Caco-2 (cell line): ENCODE results near the gene TOMT. TPM values are rescaled to one million over a fixed set of nuclear protein-coding genes. Genes with fewer than 3 reads are reported as not detected.

Experiments used
- BruUV-seq: library from RNA; stranded (reverse); fragments of 400-500 nt; replicated peaks from 2 replicates; lab custom pipeline; 2021; lab: Mats Ljungman, UMichigan
- CTCF ChIA-PET: fragments of 300-600 bp; sonication (Branson Sonifier 250); formaldehyde crosslinking; loops from one replicate; lab custom pipeline; 2022; ENCODE audit warnings: antibody characterized with exemption; lab: Charles Lee
- POLR2A ChIA-PET: fragments of 300-600 bp; sonication (Branson Sonifier 250); formaldehyde crosslinking; loops from one replicate; lab custom pipeline; 2022; ENCODE audit warnings: antibody characterized with exemption; lab: Charles Lee
- DNase-seq, 2 experiments: peaks; one replicate each; pipeline versions ENCODE4 v3.0.0 to v3.0.0-alpha.2; 2020 to 2022
- H3K27me3 ChIP-seq: replicated peaks from 2 replicates; pipeline ENCODE4 v1.6.0; 2011; ENCODE audit warnings: low read length; ENCODE audit not compliant: control insufficient read depth, insufficient read depth
- H3K36me3 ChIP-seq: 2 replicates; pipeline ENCODE4 v1.5.1; 2011; ENCODE audit warnings: low read length; ENCODE audit not compliant: control insufficient read depth, insufficient read depth
- H3K4me1 ChIP-seq: fragments of 250-450 bp; sonication (Bioruptor Pico); 2 replicates; pipeline ENCODE4 v1.5.1; 2020; ENCODE audit warnings: mild to moderate bottlenecking
- H3K4me3 ChIP-seq: 2 replicates; pipeline ENCODE4 v1.5.1; 2011; ENCODE audit warnings: low read depth, mild to moderate bottlenecking, control low read depth, low read length
- H3K9me3 ChIP-seq: fragments of 250-450 bp; sonication (Bioruptor Pico); 2 replicates; pipeline ENCODE4 v1.5.1; 2020; ENCODE audit warnings: mild to moderate bottlenecking, moderate library complexity
- H3K27ac Mint-ChIP-seq: one replicate; pipeline ENCODE4 v1.8.0; 2022; ENCODE audit warnings: mixed read lengths; ENCODE audit not compliant: unreplicated experiment
- H3K27me3 Mint-ChIP-seq: one replicate; pipeline ENCODE4 v1.8.0; 2022; ENCODE audit warnings: mixed read lengths; ENCODE audit not compliant: insufficient read depth, unreplicated experiment
- H3K36me3 Mint-ChIP-seq: one replicate; pipeline ENCODE4 v1.8.0; 2022; ENCODE audit warnings: mild to moderate bottlenecking, mixed read lengths; ENCODE audit not compliant: insufficient read depth, unreplicated experiment
- H3K4me1 Mint-ChIP-seq: one replicate; pipeline ENCODE4 v1.8.0; 2022; ENCODE audit warnings: low read depth, mixed read lengths; ENCODE audit not compliant: unreplicated experiment
- H3K4me3 Mint-ChIP-seq: one replicate; pipeline ENCODE4 v1.8.0; 2022; ENCODE audit warnings: mild to moderate bottlenecking, moderate library complexity, mixed read lengths; ENCODE audit not compliant: unreplicated experiment
- H3K9me3 Mint-ChIP-seq: one replicate; pipeline ENCODE4 v1.8.0; 2022; ENCODE audit warnings: mixed read lengths; ENCODE audit not compliant: unreplicated experiment
- intact Hi-C: fragments of 100-400 bp; cut with micrococcal nuclease; formaldehyde crosslinking; loops from one replicate; pipeline ENCODE4 v1.10.0; 2022; ENCODE audit not compliant: unreplicated experiment
- total RNA-seq: library from RNA; stranded (reverse); gene quantifications from 2 replicates; pipeline ENCODE4 v1.2.3, GENCODE V29; 2022
- TF ChIP-seq, protein P1 (sequence below), 2 experiments: fragments of 200-600 bp in 1 of 2; IDR thresholded peaks; 1 replicate in 1 of 2; 2 replicates in 1 of 2; pipeline versions ENCODE4 v1.5.1 to v1.8.0; 2011 to 2022; ENCODE audit warnings: antibody characterized with exemption in 1 of 2, control low read depth in 1 of 2, inconsistent platforms in 1 of 2, low read depth in 1 of 2, low read length in 1 of 2, mild to moderate bottlenecking in 1 of 2, moderate library complexity in 1 of 2; ENCODE audit not compliant: insufficient read depth in 1 of 2, severe bottlenecking in 1 of 2, unreplicated experiment in 1 of 2

The TOMT gene
- total RNA-seq, 1 experiment from 2014 or later: not detected

DNA sequence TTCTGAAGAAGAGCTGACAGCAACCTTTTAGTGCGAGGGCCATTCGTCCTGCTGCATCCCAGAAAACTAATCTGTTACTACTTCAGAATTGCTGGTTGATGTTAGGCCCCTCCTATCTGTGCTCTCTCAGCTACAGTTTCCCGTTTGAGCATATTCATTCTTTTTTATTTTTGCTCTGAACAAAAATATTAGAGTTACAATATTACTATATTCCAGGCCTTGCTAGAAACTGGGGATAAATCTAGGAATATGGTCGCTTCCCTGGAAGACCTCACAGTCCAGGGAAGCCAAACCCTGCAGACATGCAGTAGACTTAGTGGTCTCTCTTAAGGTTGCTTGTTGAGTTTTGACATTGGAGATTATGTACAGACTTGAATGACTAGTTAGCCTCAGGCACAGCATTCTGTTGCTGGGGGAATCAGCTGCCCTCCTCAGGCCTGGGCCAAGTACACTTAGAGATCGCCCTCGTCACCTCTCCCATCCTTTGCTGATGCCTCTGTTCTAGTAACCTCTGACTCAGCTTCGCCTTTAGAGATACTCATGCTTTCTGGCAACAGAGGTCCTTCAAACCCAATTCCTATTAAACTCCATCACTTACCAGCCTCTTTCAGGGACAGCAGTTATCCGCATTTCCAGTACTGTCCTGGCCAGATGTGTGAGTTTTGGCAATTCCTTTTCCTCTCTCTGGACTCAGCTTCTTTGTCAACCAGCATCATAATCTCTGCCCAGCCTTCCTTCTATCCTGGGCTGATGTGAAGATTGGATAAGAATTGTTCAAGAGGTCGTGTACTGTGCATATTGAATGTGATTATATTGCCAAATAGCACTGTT, 7.5 kb downstream of the TOMT start:
- POLR2A ChIA-PET: interaction anchor here (0.5 to 1.8 kb wide), 19 partner anchors 9 to 673 kb away, joined by 3 to 15 read pairs (median 4); partner anchors contain the start of genes FOLR1 and NADSYN1
- Mint-ChIP-seq H3K27me3 (no peaks in the 10 kb centered on the region), H3K36me3 (peaks cover 20% of the 10 kb centered on the region), H3K27ac (peak overlapping the region; percentile 100), H3K9me3 (no peaks in the 10 kb centered on the region), H3K4me3 (peak overlapping the region; percentile 94), H3K4me1 (no peaks in the 10 kb centered on the region)
- H3K9me3 ChIP-seq: no peaks in the 10 kb centered on the region
- BruUV-seq: TSS peak; percentile 100
- TF ChIP-seq, protein P1, sequence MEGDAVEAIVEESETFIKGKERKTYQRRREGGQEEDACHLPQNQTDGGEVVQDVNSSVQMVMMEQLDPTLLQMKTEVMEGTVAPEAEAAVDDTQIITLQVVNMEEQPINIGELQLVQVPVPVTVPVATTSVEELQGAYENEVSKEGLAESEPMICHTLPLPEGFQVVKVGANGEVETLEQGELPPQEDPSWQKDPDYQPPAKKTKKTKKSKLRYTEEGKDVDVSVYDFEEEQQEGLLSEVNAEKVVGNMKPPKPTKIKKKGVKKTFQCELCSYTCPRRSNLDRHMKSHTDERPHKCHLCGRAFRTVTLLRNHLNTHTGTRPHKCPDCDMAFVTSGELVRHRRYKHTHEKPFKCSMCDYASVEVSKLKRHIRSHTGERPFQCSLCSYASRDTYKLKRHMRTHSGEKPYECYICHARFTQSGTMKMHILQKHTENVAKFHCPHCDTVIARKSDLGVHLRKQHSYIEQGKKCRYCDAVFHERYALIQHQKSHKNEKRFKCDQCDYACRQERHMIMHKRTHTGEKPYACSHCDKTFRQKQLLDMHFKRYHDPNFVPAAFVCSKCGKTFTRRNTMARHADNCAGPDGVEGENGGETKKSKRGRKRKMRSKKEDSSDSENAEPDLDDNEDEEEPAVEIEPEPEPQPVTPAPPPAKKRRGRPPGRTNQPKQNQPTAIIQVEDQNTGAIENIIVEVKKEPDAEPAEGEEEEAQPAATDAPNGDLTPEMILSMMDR (IDR thresholded peaks at IDR 0.05; ENCODE audit: insufficient read depth in 1 of 2, low read depth in 1 of 2, low read length in 1 of 2, severe bottlenecking in 1 of 2, unreplicated experiment in 1 of 2): no peak
- peaks cover 6% of the 10 kb centered on the region for H3K36me3 ChIP-seq
- peaks cover 9% of the 10 kb centered on the region for H3K4me1 ChIP-seq
- peak overlapping the region; percentile 49 for H3K4me3 ChIP-seq
- intact Hi-C loops: loop anchor here (1.0 to 2.0 kb wide), 7 partner anchors 10 to 110 kb away; partner anchors contain the start of genes LAMTOR1, LRRC51 and NUMA1
- H3K27me3 ChIP-seq: no peaks in the 10 kb centered on the region
- peak in 1 of 2 experiments; percentile 35 for DNase-seq
- CTCF ChIA-PET: interaction anchor here (0.6 to 1.9 kb wide), 11 partner anchors 9 to 313 kb away, joined by 3 to 13 read pairs (median 4); no protein-coding TSS in a partner anchor

DNA sequence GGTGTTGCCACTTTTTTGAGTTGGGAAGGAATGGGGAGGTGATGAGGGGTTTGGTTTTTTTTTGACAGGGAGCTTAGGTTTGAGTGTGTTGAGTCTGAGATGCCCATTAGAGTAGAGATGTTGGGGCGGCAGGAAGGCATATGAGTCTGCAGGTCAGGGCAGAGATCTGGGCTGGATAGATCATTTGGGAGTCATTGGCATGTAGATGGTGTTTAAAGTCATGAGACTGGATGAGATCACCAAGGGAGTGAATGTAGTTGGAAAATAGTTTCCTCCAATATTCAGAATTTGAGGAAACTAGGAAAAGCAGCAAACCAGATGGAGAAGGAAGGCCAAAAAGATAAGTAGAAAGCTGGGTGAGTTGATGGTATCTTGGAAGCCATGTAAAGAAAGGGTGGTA, 8.8 kb downstream of the TOMT start:
- Histone ChIP-seq H3K4me1 (peaks cover 9% of the 10 kb centered on the region), H3K36me3 (peaks cover 5% of the 10 kb centered on the region), H3K27me3 (no peaks in the 10 kb centered on the region), H3K9me3 (no peaks in the 10 kb centered on the region), H3K4me3 (no peak overlapping the region)
- ChIA-PET POLR2A (no interaction called here), CTCF (no interaction called here)
- intact Hi-C loops: no loop called here
- no peak for DNase-seq
- no TSS peak for BruUV-seq
- no peak overlapping the region for H3K27ac Mint-ChIP-seq
- TF ChIP-seq, protein P1 (IDR thresholded peaks at IDR 0.05; ENCODE audit: insufficient read depth in 1 of 2, low read depth in 1 of 2, low read length in 1 of 2, severe bottlenecking in 1 of 2, unreplicated experiment in 1 of 2): no peak
- H3K27me3 Mint-ChIP-seq: no peaks in the 10 kb centered on the region
- no peak overlapping the region for H3K4me3 Mint-ChIP-seq
- H3K36me3 Mint-ChIP-seq: peaks cover 20% of the 10 kb centered on the region
- no peaks in the 10 kb centered on the region for H3K9me3 Mint-ChIP-seq
- H3K4me1 Mint-ChIP-seq: no peaks in the 10 kb centered on the region

DNA sequence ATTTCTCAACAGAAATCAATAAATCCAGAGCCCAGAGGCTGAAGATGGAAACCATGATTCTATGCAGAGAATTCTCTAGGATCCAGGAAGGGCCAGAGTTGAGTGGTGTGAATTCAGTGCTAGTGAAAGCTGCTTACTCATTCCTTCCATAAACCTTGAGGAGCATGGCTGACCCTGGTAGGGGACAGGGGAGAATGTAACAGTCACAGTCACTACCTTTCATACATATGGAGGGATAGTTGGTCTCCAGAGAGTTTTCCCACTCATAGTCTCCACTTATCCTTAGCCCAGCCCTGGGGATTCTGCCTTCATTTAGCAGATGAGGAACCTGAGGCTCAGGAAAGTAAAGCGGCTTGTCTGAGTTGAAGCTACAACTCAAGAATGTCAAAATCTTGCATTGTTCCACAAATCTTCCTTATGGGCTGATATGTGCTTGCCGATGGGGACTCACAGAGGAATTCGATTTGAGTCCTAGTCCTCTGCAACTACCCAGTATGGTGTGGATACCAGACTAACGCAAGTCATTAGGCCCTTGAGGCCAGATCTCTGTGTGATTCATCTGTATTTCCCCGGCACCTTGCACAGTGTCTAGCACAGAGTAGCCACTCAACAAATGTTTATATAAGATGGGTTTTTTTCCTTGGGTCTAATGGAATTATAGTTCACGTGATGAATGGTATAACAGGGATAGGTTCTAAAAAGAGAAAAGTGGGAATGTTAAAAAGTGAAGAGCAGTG, 10.5 kb downstream of the TOMT start:
- POLR2A ChIA-PET: no interaction called here
- no peaks in the 10 kb centered on the region for H3K36me3 ChIP-seq
- Mint-ChIP-seq H3K27me3 (no peaks in the 10 kb centered on the region), H3K4me3 (no peak overlapping the region), H3K27ac (no peak overlapping the region), H3K4me1 (no peaks in the 10 kb centered on the region), H3K9me3 (no peaks in the 10 kb centered on the region), H3K36me3 (peaks cover 14% of the 10 kb centered on the region)
- no peaks in the 10 kb centered on the region for H3K9me3 ChIP-seq
- DNase-seq: peak in 1 of 2 experiments; percentile 17
- intact Hi-C loops: no loop called here
- no TSS peak for BruUV-seq
- CTCF ChIA-PET: no interaction called here
- TF ChIP-seq, protein P1 (IDR thresholded peaks at IDR 0.05; ENCODE audit: insufficient read depth in 1 of 2, low read depth in 1 of 2, low read length in 1 of 2, severe bottlenecking in 1 of 2, unreplicated experiment in 1 of 2): no peak
- H3K4me1 ChIP-seq: peaks cover 9% of the 10 kb centered on the region
- no peak overlapping the region for H3K4me3 ChIP-seq
- no peaks in the 10 kb centered on the region for H3K27me3 ChIP-seq
